ENCODE results near the gene C1orf21.

- TF ChIP-seq CTCF (conservative IDR thresholded peaks at IDR 0.05; ENCODE audit: low read depth, low read length): no peak
- TF ChIP-seq MAZ (IDR thresholded peaks at IDR 0.05; ENCODE audit: borderline replicate concordance, low read depth, low read length): no peak
- TF ChIP-seq POLR2A (IDR thresholded peaks at IDR 0.05; ENCODE audit: low read depth, low read length): no peak
- no peak for TF ChIP-seq BHLHE40 (IDR thresholded peaks at IDR 0.05; ENCODE audit: low read depth, low read length)
- TF ChIP-seq MAFK (IDR thresholded peaks at IDR 0.05; ENCODE audit: low read depth, low read length): no peak
- no peak for TF ChIP-seq RAD21 (IDR thresholded peaks at IDR 0.05; ENCODE audit: low read length)
- no peak for TF ChIP-seq CHD1 (IDR thresholded peaks at IDR 0.05; ENCODE audit: low read depth, low read length)
- TF ChIP-seq SMC3 (IDR thresholded peaks at IDR 0.05; ENCODE audit: low read depth, low read length): no peak
- no peak for TF ChIP-seq ELK1 (IDR thresholded peaks at IDR 0.05; ENCODE audit: borderline replicate concordance, low read depth, low read length)
- TF ChIP-seq, protein P1, sequence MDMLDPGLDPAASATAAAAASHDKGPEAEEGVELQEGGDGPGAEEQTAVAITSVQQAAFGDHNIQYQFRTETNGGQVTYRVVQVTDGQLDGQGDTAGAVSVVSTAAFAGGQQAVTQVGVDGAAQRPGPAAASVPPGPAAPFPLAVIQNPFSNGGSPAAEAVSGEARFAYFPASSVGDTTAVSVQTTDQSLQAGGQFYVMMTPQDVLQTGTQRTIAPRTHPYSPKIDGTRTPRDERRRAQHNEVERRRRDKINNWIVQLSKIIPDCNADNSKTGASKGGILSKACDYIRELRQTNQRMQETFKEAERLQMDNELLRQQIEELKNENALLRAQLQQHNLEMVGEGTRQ (IDR thresholded peaks at IDR 0.05; ENCODE audit: low read depth, low read length): no peak
- no peak for TF ChIP-seq RFX5 (IDR thresholded peaks at IDR 0.05; ENCODE audit: low read depth, low read length)
- no peak for TF ChIP-seq CEBPB (IDR thresholded peaks at IDR 0.05; ENCODE audit: low read depth, low read length)
- TF ChIP-seq MXI1 (IDR thresholded peaks at IDR 0.05; ENCODE audit: borderline replicate concordance, low read depth, low read length): no peak
These were observed 55.4 kb downstream of the C1orf21 start for GRCh38 chr1:184442260-184442659.
